NOMO-1 (cell line): ENCODE measurements around the gene AGBL1.

ENCODE experiments used
- DNase-seq, 2 experiments: peaks; one replicate each; lab custom pipeline; 2025; ENCODE audit not compliant: unreplicated experiment in 2 of 2; lab: John Stamatoyannopoulos, UW

AGBL1 gene

GRCh38 chr15:86623236-86623635 is 543.6 kb downstream of the AGBL1 start:
- no peak for DNase-seq

- peak in 1 of 2 experiments; percentile 12 for DNase-seq
Measured at GRCh38 chr15:86624261-86625036, 544.8 kb downstream of the AGBL1 start.

GRCh38 chr15:86629409-86630356 is 550.0 kb downstream of the AGBL1 start:
- DNase-seq, result no peak

- no peak for DNase-seq
Measured at GRCh38 chr15:86630946-86631345, 551.3 kb downstream of the AGBL1 start.

- no peak for DNase-seq
Measured at GRCh38 chr15:86634146-86634545, 554.5 kb downstream of the AGBL1 start.

GRCh38 chr15:86634992-86635638 is 555.4 kb downstream of the AGBL1 start:
- DNase-seq, result no peak

- no peak for DNase-seq
Measured at GRCh38 chr15:86644339-86644738, 564.7 kb downstream of the AGBL1 start.

- no peak for DNase-seq
Measured at GRCh38 chr15:86645925-86646500, 566.3 kb downstream of the AGBL1 start.

GRCh38 chr15:86647810-86648440 is 568.3 kb downstream of the AGBL1 start:
- no peak for DNase-seq

GRCh38 chr15:86649277-86649676 is 569.6 kb downstream of the AGBL1 start:
- DNase-seq, result no peak

GRCh38 chr15:86650094-86650493 is 570.4 kb downstream of the AGBL1 start:
- DNase-seq, result peak in 1 of 2 experiments; percentile 0

GRCh38 chr15:86653344-86654197 is 573.9 kb downstream of the AGBL1 start:
- DNase-seq, result no peak

GRCh38 chr15:86654501-86654900 is 574.8 kb downstream of the AGBL1 start:
- DNase-seq, result no peak

- no peak for DNase-seq
Measured at GRCh38 chr15:86657305-86657704, 577.6 kb downstream of the AGBL1 start.

GRCh38 chr15:86659724-86660411 is 580.2 kb downstream of the AGBL1 start:
- no peak for DNase-seq

GRCh38 chr15:86661580-86661979 is 581.9 kb downstream of the AGBL1 start:
- DNase-seq, result no peak

- DNase-seq, result no peak
Measured at GRCh38 chr15:86663304-86663703, 583.6 kb downstream of the AGBL1 start.

GRCh38 chr15:86663979-86664378 is 584.3 kb downstream of the AGBL1 start:
- no peak for DNase-seq

GRCh38 chr15:86664581-86664980 is 584.9 kb downstream of the AGBL1 start:
- no peak for DNase-seq
